ENCODE measurements around the gene SIGMAR1.

DNA sequence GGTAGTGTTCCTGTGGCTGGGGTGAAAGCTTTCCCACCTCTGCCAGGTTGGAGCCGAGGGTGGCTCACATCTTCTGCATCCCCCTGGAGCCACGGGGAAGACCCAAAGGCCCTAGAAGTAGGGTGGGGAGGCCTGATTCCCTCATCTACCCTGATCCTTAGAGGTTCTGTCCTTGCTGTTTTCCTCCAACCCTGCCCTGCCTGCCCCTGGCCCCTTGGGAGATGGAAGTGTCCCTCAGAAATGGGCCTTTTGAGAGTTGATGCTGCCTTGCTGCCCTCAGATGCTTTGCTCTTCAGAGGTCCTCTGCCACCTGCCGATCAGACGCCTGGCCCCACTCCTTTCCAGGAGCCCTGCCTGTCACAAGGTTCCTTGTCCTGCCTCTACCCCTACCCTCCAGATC lies 47.2 kb upstream of the SIGMAR1 start:
- TF ChIP-seq, protein P1, sequence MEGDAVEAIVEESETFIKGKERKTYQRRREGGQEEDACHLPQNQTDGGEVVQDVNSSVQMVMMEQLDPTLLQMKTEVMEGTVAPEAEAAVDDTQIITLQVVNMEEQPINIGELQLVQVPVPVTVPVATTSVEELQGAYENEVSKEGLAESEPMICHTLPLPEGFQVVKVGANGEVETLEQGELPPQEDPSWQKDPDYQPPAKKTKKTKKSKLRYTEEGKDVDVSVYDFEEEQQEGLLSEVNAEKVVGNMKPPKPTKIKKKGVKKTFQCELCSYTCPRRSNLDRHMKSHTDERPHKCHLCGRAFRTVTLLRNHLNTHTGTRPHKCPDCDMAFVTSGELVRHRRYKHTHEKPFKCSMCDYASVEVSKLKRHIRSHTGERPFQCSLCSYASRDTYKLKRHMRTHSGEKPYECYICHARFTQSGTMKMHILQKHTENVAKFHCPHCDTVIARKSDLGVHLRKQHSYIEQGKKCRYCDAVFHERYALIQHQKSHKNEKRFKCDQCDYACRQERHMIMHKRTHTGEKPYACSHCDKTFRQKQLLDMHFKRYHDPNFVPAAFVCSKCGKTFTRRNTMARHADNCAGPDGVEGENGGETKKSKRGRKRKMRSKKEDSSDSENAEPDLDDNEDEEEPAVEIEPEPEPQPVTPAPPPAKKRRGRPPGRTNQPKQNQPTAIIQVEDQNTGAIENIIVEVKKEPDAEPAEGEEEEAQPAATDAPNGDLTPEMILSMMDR (IDR thresholded peaks at IDR 0.05 in 4 of 5, conservative IDR thresholded peaks at IDR 0.05 in 1 of 5), result no peak
- no peak for TF ChIP-seq POLR2A (IDR thresholded peaks at IDR 0.05)

Data from gastrocnemius medialis (tissue), 4 donors.